Smooth muscle cell (in vitro differentiated cells): ENCODE results near the gene BATF. TPM values are rescaled to one million over a fixed set of nuclear protein-coding genes. Genes with fewer than 3 reads are reported as not detected.

Experiments
- DNase-seq: peaks from one replicate; lab custom pipeline; 2025; ENCODE audit not compliant: unreplicated experiment; lab: John Stamatoyannopoulos, UW
- H2AFZ ChIP-seq: fragments of 200-600 bp; sonication (generic); 2 replicates; pipeline ENCODE4 v1.6.0; 2016; ENCODE audit warnings: antibody characterized with exemption, low read depth, mild to moderate bottlenecking
- H3F3A ChIP-seq: fragments of 200-600 bp; sonication (generic); 2 replicates; pipeline ENCODE4 v1.6.0; 2017; ENCODE audit warnings: antibody characterized with exemption, low read depth
- H3K27ac ChIP-seq: fragments of 200-600 bp; sonication (generic); 2 replicates; pipeline ENCODE4 v1.5.1; 2016; ENCODE audit warnings: low read depth, mild to moderate bottlenecking
- H3K27me3 ChIP-seq: fragments of 200-600 bp; sonication (generic); 2 replicates; pipeline ENCODE4 v1.6.1; 2016; ENCODE audit warnings: low read depth, mild to moderate bottlenecking
- H3K36me3 ChIP-seq: fragments of 200-600 bp; sonication (generic); 2 replicates; pipeline ENCODE4 v1.5.1; 2016; ENCODE audit warnings: low read depth
- H3K4me1 ChIP-seq: fragments of 200-600 bp; sonication (generic); 2 replicates; pipeline ENCODE4 v1.5.1; 2016; ENCODE audit warnings: low read depth
- H3K4me2 ChIP-seq: fragments of 200-600 bp; sonication (generic); 2 replicates; pipeline ENCODE4 v1.6.0; 2016; ENCODE audit warnings: mild to moderate bottlenecking
- H3K4me3 ChIP-seq: fragments of 200-600 bp; sonication (generic); 2 replicates; pipeline ENCODE4 v1.5.1; 2016; ENCODE audit warnings: mild to moderate bottlenecking
- H3K79me2 ChIP-seq: fragments of 200-600 bp; sonication (generic); 2 replicates; pipeline ENCODE4 v1.6.0; 2016; ENCODE audit warnings: low read depth, mild to moderate bottlenecking
- H3K9ac ChIP-seq: fragments of 200-600 bp; sonication (generic); 2 replicates; pipeline ENCODE4 v1.6.0; 2016; ENCODE audit warnings: low read depth
- H3K9me3 ChIP-seq: fragments of 200-600 bp; sonication (generic); replicated peaks from 2 replicates; pipeline ENCODE4 v1.5.1; 2016; ENCODE audit warnings: low read depth
- H4K20me1 ChIP-seq: fragments of 200-600 bp; sonication (generic); 2 replicates; pipeline ENCODE4 v1.6.0; 2016; ENCODE audit warnings: low read depth
- CTCF ChIP-seq: fragments of 200-600 bp; sonication (generic); IDR thresholded peaks from 2 replicates; pipeline ENCODE4 v1.5.1; 2017; ENCODE audit warnings: borderline replicate concordance, mild to moderate bottlenecking, antibody characterized with exemption; ENCODE audit not compliant: insufficient read depth, poor library complexity, severe bottlenecking
- WGBS: methylation state at CpG from one replicate; pipeline ENCODE4 v1.1.7; 2016; ENCODE audit warnings: low lambda C conversion rate; 5-methylcytosine and 5-hydroxymethylcytosine counted together
- polyA plus RNA-seq: library from polyadenylated mRNA; unstranded; fragments of >200 nt; fragmentation: Nextera tagmentation; extraction: Ambion mirVana; gene quantifications from 2 replicates; pipeline ENCODE4 v1.2.1, GENCODE V29; 2016
- total RNA-seq: library from RNA; depleted of rRNA; stranded (reverse); fragments of >200 nt; gene quantifications from 2 replicates; pipeline ENCODE4 v1.2.3, GENCODE V29; 2014

BATF gene
- total and polyA plus RNA-seq, 2 experiments from 2014 or later, result not detected

GRCh38 chr14:75479770-75480600 lies 42.3 kb upstream of the BATF start:
- no peak for TF ChIP-seq CTCF

GRCh38 chr14:75482366-75482765 lies 39.9 kb upstream of the BATF start:
- no peaks in the 10 kb centered on the region for H3K9me3 ChIP-seq
- no peaks in the 10 kb centered on the region for H3K36me3 ChIP-seq
- no peaks in the 10 kb centered on the region for H3F3A ChIP-seq
- H3K4me1 ChIP-seq, result peaks cover 6% of the 10 kb centered on the region
- no peaks in the 10 kb centered on the region for H3K27me3 ChIP-seq
- no peak overlapping the region for H3K27ac ChIP-seq
- no peak overlapping the region for H3K9ac ChIP-seq
- no peak for DNase-seq
- no peak overlapping the region for H3K4me2 ChIP-seq
- WGBS, result 95% methylated on average over 4 of the region's 4 CpGs
- H2AFZ ChIP-seq, result no peak overlapping the region
- no peaks in the 10 kb centered on the region for H3K79me2 ChIP-seq
- H4K20me1 ChIP-seq, result no peaks in the 10 kb centered on the region
- no peak overlapping the region for H3K4me3 ChIP-seq
- TF ChIP-seq CTCF, result no peak

More at GRCh38 chr14:75479770-75480600, 42.3 kb upstream of the BATF start:
- H3K9me3 ChIP-seq, result no peaks in the 10 kb centered on the region
- H3K27ac ChIP-seq, result no peak overlapping the region
- no peaks in the 10 kb centered on the region for H3K27me3 ChIP-seq
- no peak overlapping the region for H3K4me3 ChIP-seq
- H3K36me3 ChIP-seq, result no peaks in the 10 kb centered on the region
- no peak overlapping the region for H3K9ac ChIP-seq
- H3F3A ChIP-seq, result no peaks in the 10 kb centered on the region
- no peak overlapping the region for H3K4me2 ChIP-seq
- WGBS, result 37% methylated on average over 11 of the region's 11 CpGs
- no peak overlapping the region for H2AFZ ChIP-seq
- no peaks in the 10 kb centered on the region for H3K79me2 ChIP-seq
- H4K20me1 ChIP-seq, result no peaks in the 10 kb centered on the region
- no peak for DNase-seq
- peaks cover 6% of the 10 kb centered on the region for H3K4me1 ChIP-seq

GRCh38 chr14:75484711-75485429 lies 37.4 kb upstream of the BATF start:
- no peaks in the 10 kb centered on the region for H4K20me1 ChIP-seq
- no peaks in the 10 kb centered on the region for H3K79me2 ChIP-seq
- no peak for TF ChIP-seq CTCF
- 52% methylated on average over 4 of the region's 4 CpGs for WGBS
- H2AFZ ChIP-seq, result no peak overlapping the region
- DNase-seq, result no peak
- peaks cover 3% of the 10 kb centered on the region for H3K4me1 ChIP-seq
- H3K27ac ChIP-seq, result no peak overlapping the region
- H3K4me3 ChIP-seq, result no peak overlapping the region
- H3K36me3 ChIP-seq, result no peaks in the 10 kb centered on the region
- no peaks in the 10 kb centered on the region for H3F3A ChIP-seq
- H3K27me3 ChIP-seq, result no peaks in the 10 kb centered on the region
- H3K9ac ChIP-seq, result no peak overlapping the region
- H3K4me2 ChIP-seq, result no peak overlapping the region
- no peaks in the 10 kb centered on the region for H3K9me3 ChIP-seq
